Measurements from ENCODE around the gene SEC62. TPM values are rescaled to one million over a fixed set of nuclear protein-coding genes. Genes with fewer than 3 reads are reported as not detected.

SEC62 gene
- total RNA-seq, 3 donors from 2014 or later (not counting 1 experiment from before 2014, with no cell fraction given) = 83.3 to 88.5 (median 86.6) TPM

GRCh38 chr3:170027233-170028102 lies 60.9 kb downstream of the SEC62 start:
- Histone ChIP-seq H3K27me3 (ENCODE audit: control insufficient read depth, insufficient read depth, low read length) (peaks cover 2% of the 10 kb centered on the region), H3K9me3 (ENCODE audit: control insufficient read depth, insufficient read depth, low read length) (no peaks in the 10 kb centered on the region), H3K27ac (ENCODE audit: low read length) (no peak overlapping the region), H3K4me1 (ENCODE audit: control insufficient read depth, insufficient read depth, low read length) (peaks cover 8% of the 10 kb centered on the region), H3K36me3 (ENCODE audit: control insufficient read depth, insufficient read depth, low read length) (no peaks in the 10 kb centered on the region), H3K4me3 (ENCODE audit: low read length) (no peak overlapping the region)
- TF ChIP-seq, protein P1, sequence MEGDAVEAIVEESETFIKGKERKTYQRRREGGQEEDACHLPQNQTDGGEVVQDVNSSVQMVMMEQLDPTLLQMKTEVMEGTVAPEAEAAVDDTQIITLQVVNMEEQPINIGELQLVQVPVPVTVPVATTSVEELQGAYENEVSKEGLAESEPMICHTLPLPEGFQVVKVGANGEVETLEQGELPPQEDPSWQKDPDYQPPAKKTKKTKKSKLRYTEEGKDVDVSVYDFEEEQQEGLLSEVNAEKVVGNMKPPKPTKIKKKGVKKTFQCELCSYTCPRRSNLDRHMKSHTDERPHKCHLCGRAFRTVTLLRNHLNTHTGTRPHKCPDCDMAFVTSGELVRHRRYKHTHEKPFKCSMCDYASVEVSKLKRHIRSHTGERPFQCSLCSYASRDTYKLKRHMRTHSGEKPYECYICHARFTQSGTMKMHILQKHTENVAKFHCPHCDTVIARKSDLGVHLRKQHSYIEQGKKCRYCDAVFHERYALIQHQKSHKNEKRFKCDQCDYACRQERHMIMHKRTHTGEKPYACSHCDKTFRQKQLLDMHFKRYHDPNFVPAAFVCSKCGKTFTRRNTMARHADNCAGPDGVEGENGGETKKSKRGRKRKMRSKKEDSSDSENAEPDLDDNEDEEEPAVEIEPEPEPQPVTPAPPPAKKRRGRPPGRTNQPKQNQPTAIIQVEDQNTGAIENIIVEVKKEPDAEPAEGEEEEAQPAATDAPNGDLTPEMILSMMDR (IDR thresholded peaks at IDR 0.05) = no peak
- no peaks in the 10 kb centered on the region for H3K9me3 Mint-ChIP-seq
- ATAC-seq = peak in 1 of 3 donors; percentile 12
- no peak overlapping the region for H3K27ac Mint-ChIP-seq
- H3K27me3 Mint-ChIP-seq (ENCODE audit: low read depth in 2 of 2) = peaks cover 0 to 4% of the 10 kb centered on the region in 2 donors
- DNase-seq = no peak
- peaks cover 9 to 11% of the 10 kb centered on the region in 2 donors for H3K4me1 Mint-ChIP-seq
- no peak overlapping the region for H3K4me3 Mint-ChIP-seq
- 48% methylated on average over 4 of the region's 4 CpGs for WGBS (ENCODE audit: insufficient coverage)
- H3K36me3 Mint-ChIP-seq = no peaks in the 10 kb centered on the region
- intact Hi-C loops (cut with micrococcal nuclease) = no loop called here

DNA sequence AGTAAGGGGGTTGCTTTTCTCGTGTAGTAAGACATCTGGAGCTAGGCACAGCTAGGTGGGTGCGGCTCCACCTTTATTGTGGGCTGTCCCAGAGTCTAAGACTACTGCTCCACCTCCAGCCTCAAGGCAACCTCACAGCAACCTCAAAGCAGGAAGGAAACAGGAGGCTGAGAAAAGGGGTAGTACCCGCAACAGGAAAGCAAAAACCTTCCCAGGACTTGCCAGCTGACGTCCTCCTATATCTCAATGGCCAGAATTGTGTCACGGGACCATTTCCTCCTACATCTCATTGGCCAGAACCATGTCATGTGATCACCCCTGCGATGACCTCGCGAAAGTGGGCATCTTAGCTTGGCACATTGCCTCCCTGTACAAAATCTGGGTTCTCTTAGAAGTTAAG lies 66.9 kb downstream of the SEC62 start:
- Histone ChIP-seq H3K27ac (ENCODE audit: low read length) (peak overlapping the region; percentile 0), H3K36me3 (ENCODE audit: control insufficient read depth, insufficient read depth, low read length) (no peaks in the 10 kb centered on the region), H3K4me3 (ENCODE audit: low read length) (no peak overlapping the region), H3K9me3 (ENCODE audit: control insufficient read depth, insufficient read depth, low read length) (no peaks in the 10 kb centered on the region), H3K27me3 (ENCODE audit: control insufficient read depth, insufficient read depth, low read length) (no peaks in the 10 kb centered on the region), H3K4me1 (ENCODE audit: control insufficient read depth, insufficient read depth, low read length) (peaks cover 19% of the 10 kb centered on the region)
- Mint-ChIP-seq H3K27ac (peak overlapping the region; percentile 25 to 52), H3K4me1 (peaks cover 16 to 21% of the 10 kb centered on the region in 2 donors), H3K27me3 (ENCODE audit: low read depth in 2 of 2) (no peaks in the 10 kb centered on the region), H3K36me3 (no peaks in the 10 kb centered on the region), H3K4me3 (peak overlapping the region; percentile 37), H3K9me3 (no peaks in the 10 kb centered on the region)
- DNase-seq (peak in 1 of 2 donors; percentile 79), ATAC-seq (peak; percentile 10 to 44 (median 42))
- TF ChIP-seq, protein P1 (IDR thresholded peaks at IDR 0.05) = no peak
- WGBS (ENCODE audit: insufficient coverage) = 26% methylated on average over 8 of the region's 8 CpGs
- intact Hi-C loops (cut with micrococcal nuclease) = no loop called here

- no peaks in the 10 kb centered on the region for H3K27me3 ChIP-seq (ENCODE audit: control insufficient read depth, insufficient read depth, low read length)
- Mint-ChIP-seq H3K4me1 (peaks cover 21 to 22% of the 10 kb centered on the region in 2 donors), H3K36me3 (no peaks in the 10 kb centered on the region), H3K27me3 (ENCODE audit: low read depth in 2 of 2) (no peaks in the 10 kb centered on the region), H3K9me3 (no peaks in the 10 kb centered on the region), H3K27ac (peak within 1 kb of the TSS in 1 of 2 donors; percentile 58), H3K4me3 (peak within 1 kb of the TSS; percentile 83)
- no peaks in the 10 kb centered on the region for H3K36me3 ChIP-seq (ENCODE audit: control insufficient read depth, insufficient read depth, low read length)
- WGBS (ENCODE audit: insufficient coverage) = 6% methylated on average over 78 of the region's 78 CpGs
- no peaks in the 10 kb centered on the region for H3K9me3 ChIP-seq (ENCODE audit: control insufficient read depth, insufficient read depth, low read length)
- peak; percentile 78 to 87 for DNase-seq
- peak; percentile 86 to 89 (median 88) for ATAC-seq
- TF ChIP-seq, protein P1 (IDR thresholded peaks at IDR 0.05) = peak; percentile 87
- H3K27ac ChIP-seq (ENCODE audit: low read length) = no peak within 1 kb of the TSS
- intact Hi-C loops (cut with micrococcal nuclease) = loop anchor here (5.0 kb wide), 1 partner anchor 270 kb away; the partner anchor contains the start of genes ACTRT3 and TERC
- peaks cover 24% of the 10 kb centered on the region for H3K4me1 ChIP-seq (ENCODE audit: control insufficient read depth, insufficient read depth, low read length)
- peak within 1 kb of the TSS; percentile 56 for H3K4me3 ChIP-seq (ENCODE audit: low read length)
These were observed 71.1 kb downstream of the SEC62 start, which contains the start of gene GPR160 for GRCh38 chr3:170037463-170038433. Gene GPR160, plus strand, starts transcription at chr3:170037995. Its CDS starts 45,978 bp downstream, at chr3:170083973.

Data from natural killer cell (primary cell).